Activated T-cell treated with anti-CD3 and anti-CD28 coated beads, Interleukin-2, amount 50 U/mL, for 72 hours (primary cell): ENCODE measurements around the gene MACROH2A1. TPM values are rescaled to one million over a fixed set of nuclear protein-coding genes. Genes with fewer than 3 reads are reported as not detected.

Experiments
- ATAC-seq, 2 donors: fragments of 150-1000 bp; cut with Tn5 transposase; replicated peaks in 1 of 2; 2 replicates each; pipeline ENCODE4 v1.10.0; 2021; ENCODE audit warnings: moderate library complexity in 2 of 2, mild to moderate bottlenecking in 1 of 2
- DNase-seq, 2 donors: peaks; one replicate each; pipeline ENCODE4 v3.0.0; 2021 to 2022; ENCODE audit warnings: mixed read lengths in 1 of 2
- H3K27ac Mint-ChIP-seq: one replicate; pipeline ENCODE4 v1.8.0; 2022; ENCODE audit warnings: mild to moderate bottlenecking, moderate library complexity, mixed read lengths
- H3K27me3 Mint-ChIP-seq: one replicate; pipeline ENCODE4 v1.8.0; 2022; ENCODE audit warnings: low read depth, mixed read lengths
- H3K36me3 Mint-ChIP-seq, 2 donors: one replicate each; pipeline ENCODE4 v1.8.0; 2022; ENCODE audit warnings: mixed read lengths in 2 of 2, mild to moderate bottlenecking in 1 of 2; ENCODE audit not compliant: insufficient read depth in 2 of 2
- H3K4me1 Mint-ChIP-seq: one replicate; pipeline ENCODE4 v1.8.0; 2022; ENCODE audit warnings: low read depth, mixed read lengths
- H3K4me3 Mint-ChIP-seq, 2 donors: one replicate each; pipeline ENCODE4 v1.8.0; 2022; ENCODE audit warnings: mild to moderate bottlenecking in 2 of 2, mixed read lengths in 2 of 2, moderate library complexity in 2 of 2
- H3K9me3 Mint-ChIP-seq, 2 donors: one replicate each; pipeline ENCODE4 v1.8.0; 2022; ENCODE audit warnings: mixed read lengths in 2 of 2
- total RNA-seq, 2 donors: library from RNA; stranded (reverse); gene quantifications; one replicate each; pipeline ENCODE4 v1.2.3, GENCODE V29; 2022

Gene MACROH2A1
- total RNA-seq, 2 donors from 2014 or later = 136 to 140 TPM

- Mint-ChIP-seq H3K4me1 (peaks cover 14% of the 10 kb centered on the region), H3K27ac (no peak overlapping the region), H3K4me3 (no peak overlapping the region), H3K27me3 (no peaks in the 10 kb centered on the region), H3K36me3 (no peaks in the 10 kb centered on the region), H3K9me3 (no peaks in the 10 kb centered on the region)
- ATAC-seq (no peak), DNase-seq (no peak)
Measured at GRCh38 chr5:135323227-135323626, 75.8 kb downstream of the MACROH2A1 start.

- H3K27ac Mint-ChIP-seq = no peak overlapping the region
- no peak for ATAC-seq
- no peaks in the 10 kb centered on the region for H3K9me3 Mint-ChIP-seq
- H3K36me3 Mint-ChIP-seq = no peaks in the 10 kb centered on the region
- no peak overlapping the region for H3K4me3 Mint-ChIP-seq
- H3K4me1 Mint-ChIP-seq = peaks cover 14% of the 10 kb centered on the region
- no peak for DNase-seq
- H3K27me3 Mint-ChIP-seq = no peaks in the 10 kb centered on the region
Measured at GRCh38 chr5:135322744-135323143, 76.3 kb downstream of the MACROH2A1 start.

DNA sequence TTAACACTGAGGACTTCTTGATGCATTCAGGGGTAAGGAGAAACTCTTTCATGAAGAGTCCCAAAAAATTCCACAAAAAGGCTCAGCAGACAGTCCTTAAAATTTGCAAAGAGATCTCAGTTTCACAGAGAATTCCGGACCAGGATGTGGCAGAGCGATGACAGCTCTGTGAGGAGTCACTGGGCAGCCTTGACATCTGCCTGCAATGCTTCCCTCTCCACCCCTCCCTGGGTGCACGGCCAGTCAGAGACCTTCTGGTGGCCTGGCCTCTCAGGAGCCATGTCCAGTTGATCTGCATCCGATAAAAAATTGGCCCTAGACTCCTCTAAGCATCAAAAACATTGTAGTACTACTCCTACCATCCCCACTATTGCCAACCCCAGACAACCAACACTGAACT, 76.8 kb downstream of the MACROH2A1 start:
- peaks cover 14% of the 10 kb centered on the region for H3K4me1 Mint-ChIP-seq
- H3K9me3 Mint-ChIP-seq = no peaks in the 10 kb centered on the region
- H3K4me3 Mint-ChIP-seq = no peak overlapping the region
- ATAC-seq (no peak), DNase-seq (no peak)
- no peak overlapping the region for H3K27ac Mint-ChIP-seq
- no peaks in the 10 kb centered on the region for H3K36me3 Mint-ChIP-seq
- H3K27me3 Mint-ChIP-seq = no peaks in the 10 kb centered on the region

- Mint-ChIP-seq H3K27me3 (no peaks in the 10 kb centered on the region), H3K9me3 (no peaks in the 10 kb centered on the region), H3K4me3 (no peak overlapping the region), H3K36me3 (no peaks in the 10 kb centered on the region), H3K4me1 (peaks cover 14% of the 10 kb centered on the region), H3K27ac (no peak overlapping the region)
- DNase-seq (no peak), ATAC-seq (no peak)
Measured at GRCh38 chr5:135320718-135321484, 78.1 kb downstream of the MACROH2A1 start.

DNA sequence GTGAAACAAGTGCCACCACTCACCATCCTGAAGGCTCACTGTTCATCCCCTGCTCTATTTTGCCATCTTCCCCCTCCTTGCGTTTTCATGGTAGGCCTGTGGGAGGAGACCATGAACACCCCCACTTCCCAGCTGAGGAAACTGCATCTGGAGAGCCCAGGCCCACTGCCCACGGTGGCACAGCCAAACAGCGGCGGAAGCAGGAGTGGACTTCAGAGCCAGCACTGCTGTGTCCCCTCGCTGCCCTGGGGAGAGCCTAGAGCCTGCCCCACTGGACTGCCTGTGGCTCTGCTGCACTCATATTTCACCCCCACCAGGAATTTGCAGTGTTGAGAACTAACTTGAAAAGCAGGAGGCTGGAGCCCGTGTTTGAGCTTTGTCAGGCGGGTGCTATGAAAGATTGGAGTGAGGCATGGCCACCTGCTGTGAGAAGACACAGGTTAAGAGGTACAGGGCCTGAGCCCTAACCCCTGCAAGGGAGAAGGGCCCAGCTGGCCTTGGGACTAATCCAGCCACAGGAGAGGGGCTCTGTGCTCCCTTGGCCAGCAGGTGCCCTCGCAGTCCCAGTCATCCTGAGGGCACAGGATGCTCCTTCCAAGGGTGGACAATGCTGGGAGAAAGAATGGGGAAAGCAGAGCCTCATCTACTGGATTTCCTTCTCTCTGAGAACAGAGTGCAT, 79.0 kb downstream of the MACROH2A1 start:
- no peaks in the 10 kb centered on the region for H3K36me3 Mint-ChIP-seq
- no peaks in the 10 kb centered on the region for H3K27me3 Mint-ChIP-seq
- H3K4me3 Mint-ChIP-seq = no peak overlapping the region
- DNase-seq (no peak), ATAC-seq (no peak)
- no peak overlapping the region for H3K27ac Mint-ChIP-seq
- H3K9me3 Mint-ChIP-seq = no peaks in the 10 kb centered on the region
- H3K4me1 Mint-ChIP-seq = peaks cover 6% of the 10 kb centered on the region

DNA sequence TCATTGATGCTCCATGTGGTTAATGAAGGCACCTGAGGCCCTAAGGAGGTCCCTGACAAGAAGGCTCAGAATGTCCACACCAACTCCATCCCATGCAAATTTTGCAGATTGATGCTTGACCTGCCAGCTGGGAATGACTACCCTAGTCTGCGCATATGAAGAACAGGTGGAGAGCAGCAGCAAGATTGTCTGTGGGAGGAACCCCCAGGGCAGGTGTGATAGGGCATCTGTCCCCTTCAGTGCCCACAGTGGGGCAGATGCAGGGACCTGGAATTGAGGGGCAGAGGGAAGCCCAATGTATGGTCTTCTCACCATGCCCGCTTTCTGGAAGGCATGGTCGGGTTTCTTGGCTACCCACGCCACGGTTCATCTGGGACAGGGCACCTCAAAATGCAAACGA, 79.6 kb downstream of the MACROH2A1 start:
- H3K27me3 Mint-ChIP-seq = no peaks in the 10 kb centered on the region
- DNase-seq (no peak), ATAC-seq (no peak)

DNA sequence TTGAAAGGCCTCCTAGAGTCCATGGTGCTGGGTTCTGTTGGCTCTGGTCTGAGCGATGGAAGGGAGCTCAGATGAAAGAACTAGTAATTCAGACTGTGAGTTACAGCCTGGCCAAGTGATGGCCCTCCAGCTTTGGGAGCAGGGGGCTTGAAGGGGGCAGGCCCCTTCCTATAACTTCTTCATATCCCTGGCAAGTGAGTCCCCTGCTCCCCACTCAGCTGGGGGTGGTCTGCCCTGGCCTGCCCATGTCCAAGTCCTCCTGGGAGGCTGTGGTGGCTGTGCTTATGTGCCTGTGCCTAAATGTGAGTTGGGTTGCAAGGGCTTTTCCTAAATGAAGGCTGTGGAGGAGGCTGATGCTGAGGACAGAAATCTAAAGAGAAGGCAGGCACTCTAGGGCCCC, 80.1 kb downstream of the MACROH2A1 start:
- Mint-ChIP-seq H3K36me3 (no peaks in the 10 kb centered on the region), H3K9me3 (no peaks in the 10 kb centered on the region), H3K4me1 (no peaks in the 10 kb centered on the region), H3K4me3 (no peak overlapping the region), H3K27ac (no peak overlapping the region), H3K27me3 (no peaks in the 10 kb centered on the region)
- no peak for DNase-seq
- no peak for ATAC-seq

More for the DNA sequence above, 79.6 kb downstream of the MACROH2A1 start:
- H3K4me3 Mint-ChIP-seq = no peak overlapping the region
- no peaks in the 10 kb centered on the region for H3K9me3 Mint-ChIP-seq
- H3K36me3 Mint-ChIP-seq = no peaks in the 10 kb centered on the region
- peaks cover under 1% of the 10 kb centered on the region for H3K4me1 Mint-ChIP-seq
- no peak overlapping the region for H3K27ac Mint-ChIP-seq

DNA sequence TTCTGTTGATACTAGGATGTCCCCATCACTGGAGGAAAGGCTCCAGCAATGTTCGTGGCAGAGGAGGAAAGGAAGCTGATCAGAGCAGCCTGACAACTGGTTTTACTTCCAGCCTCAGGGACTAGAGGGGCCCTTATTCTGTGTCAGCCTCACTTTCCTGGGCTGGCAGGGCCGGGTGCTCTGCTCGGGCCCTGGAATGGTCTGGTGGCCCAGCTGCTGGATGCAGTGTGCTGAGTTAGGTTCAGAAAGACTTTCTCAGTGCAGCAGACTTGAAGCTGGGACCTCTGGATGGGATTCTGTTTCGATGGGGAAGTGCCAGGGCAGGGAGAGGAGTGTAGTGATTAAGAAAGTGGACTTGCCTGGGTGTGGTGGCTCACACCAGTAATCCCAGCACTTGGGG, 81.0 kb downstream of the MACROH2A1 start:
- Mint-ChIP-seq H3K9me3 (no peaks in the 10 kb centered on the region), H3K27me3 (no peaks in the 10 kb centered on the region), H3K27ac (no peak overlapping the region), H3K4me3 (no peak overlapping the region), H3K36me3 (no peaks in the 10 kb centered on the region), H3K4me1 (peaks cover 6% of the 10 kb centered on the region)
- ATAC-seq (no peak), DNase-seq (no peak)

GRCh38 chr5:135317286-135317685, 81.7 kb downstream of the MACROH2A1 start:
- ATAC-seq = no peak
- Mint-ChIP-seq H3K4me1 (peaks cover 10% of the 10 kb centered on the region), H3K4me3 (no peak overlapping the region), H3K9me3 (no peaks in the 10 kb centered on the region), H3K27me3 (no peaks in the 10 kb centered on the region), H3K36me3 (no peaks in the 10 kb centered on the region), H3K27ac (no peak overlapping the region)
- no peak for DNase-seq

DNA sequence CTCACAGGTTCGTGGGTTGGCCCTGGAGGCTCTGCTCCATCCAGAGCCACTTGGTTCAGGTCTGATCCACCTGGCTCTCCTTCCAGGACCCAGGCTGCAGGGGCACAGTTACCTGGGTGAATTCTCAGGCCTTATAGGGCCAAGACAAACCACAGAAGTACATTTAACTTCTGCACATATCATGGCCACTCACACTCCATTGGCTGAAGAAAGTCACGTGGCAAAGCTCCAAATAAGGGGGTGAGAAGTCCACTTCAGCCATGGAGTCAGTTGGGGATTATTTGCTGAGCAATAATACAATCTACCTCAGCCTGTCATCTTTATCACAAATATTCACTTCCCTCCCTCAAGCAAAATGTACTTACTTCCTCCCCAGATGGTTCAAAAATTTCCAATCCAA, 83.6 kb downstream of the MACROH2A1 start:
- Mint-ChIP-seq H3K9me3 (no peaks in the 10 kb centered on the region), H3K4me3 (no peak overlapping the region), H3K27ac (no peak overlapping the region), H3K36me3 (no peaks in the 10 kb centered on the region), H3K27me3 (no peaks in the 10 kb centered on the region), H3K4me1 (peaks cover 15% of the 10 kb centered on the region)
- ATAC-seq (no peak), DNase-seq (no peak)

DNA sequence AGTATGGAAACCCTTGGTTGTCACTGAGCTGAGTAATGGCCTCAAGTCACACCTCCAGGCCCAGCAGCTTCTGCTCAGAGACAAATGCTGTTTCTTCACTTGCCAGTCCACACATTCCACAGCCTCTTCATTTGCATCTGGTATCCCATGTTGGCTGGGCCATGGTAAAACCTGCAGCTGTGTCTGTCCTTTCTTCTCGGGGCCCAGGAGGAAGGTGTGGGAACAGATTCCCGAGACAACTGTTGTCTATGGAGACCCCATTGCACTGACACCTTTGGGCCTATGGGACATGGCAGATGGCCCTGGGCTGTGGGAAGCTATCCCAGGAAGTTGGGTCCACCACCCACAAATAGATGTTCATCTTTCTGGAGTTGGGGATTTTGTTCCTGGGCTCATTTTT, 85.1 kb downstream of the MACROH2A1 start:
- ATAC-seq (no peak), DNase-seq (no peak)
- H3K27me3 Mint-ChIP-seq = no peaks in the 10 kb centered on the region
- H3K9me3 Mint-ChIP-seq = no peaks in the 10 kb centered on the region
- no peaks in the 10 kb centered on the region for H3K36me3 Mint-ChIP-seq
- H3K27ac Mint-ChIP-seq = no peak overlapping the region
- peaks cover 29% of the 10 kb centered on the region for H3K4me1 Mint-ChIP-seq
- no peak overlapping the region for H3K4me3 Mint-ChIP-seq

- Mint-ChIP-seq H3K27ac (no peak overlapping the region), H3K9me3 (no peaks in the 10 kb centered on the region), H3K4me3 (no peak overlapping the region), H3K27me3 (no peaks in the 10 kb centered on the region), H3K4me1 (peaks cover 30% of the 10 kb centered on the region), H3K36me3 (no peaks in the 10 kb centered on the region)
- DNase-seq = no peak
- no peak for ATAC-seq
Measured at GRCh38 chr5:135313405-135313804, 85.6 kb downstream of the MACROH2A1 start.

DNA sequence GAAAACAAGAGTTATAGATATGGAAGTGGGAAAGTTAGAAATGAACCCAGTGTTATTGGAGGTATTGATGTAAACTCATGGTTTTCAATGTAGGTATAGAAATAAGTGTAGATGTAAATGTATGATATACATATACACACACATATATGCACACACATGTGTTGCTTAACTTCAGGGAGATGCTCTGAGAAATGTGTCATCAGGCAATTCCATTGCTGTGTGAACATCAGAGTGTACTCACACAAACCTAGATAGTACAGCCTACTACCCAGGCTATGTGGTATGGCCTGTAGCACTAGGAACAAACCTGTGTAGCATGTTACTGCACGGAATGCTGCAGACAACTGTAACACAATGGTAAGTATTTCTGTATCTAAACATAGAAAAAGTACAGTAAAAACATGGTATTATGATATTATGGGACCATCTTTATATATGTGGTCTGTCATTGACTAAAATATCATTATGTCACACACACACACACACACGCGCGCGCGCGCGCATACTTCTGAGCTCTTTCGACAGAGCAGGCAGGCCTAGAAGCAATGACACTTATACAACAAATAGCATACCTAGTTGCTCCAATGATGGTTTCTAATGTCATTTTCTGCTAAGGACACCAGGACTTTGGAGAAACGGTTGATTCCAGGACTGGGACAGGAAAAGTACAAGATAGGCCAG, 86.6 kb downstream of the MACROH2A1 start:
- ATAC-seq = no peak
- Mint-ChIP-seq H3K27me3 (no peaks in the 10 kb centered on the region), H3K4me1 (peaks cover 30% of the 10 kb centered on the region), H3K27ac (no peak overlapping the region), H3K4me3 (no peak overlapping the region), H3K36me3 (no peaks in the 10 kb centered on the region), H3K9me3 (no peaks in the 10 kb centered on the region)
- no peak for DNase-seq
